Activated CD4-positive, alpha-beta T cell treated with anti-CD3 and anti-CD28 coated beads for 24 hours (primary cell): ENCODE results near the gene PPP1R10.

Experiments
- DNase-seq, 2 donors: peaks; one replicate each; pipeline ENCODE4 v3.0.0-alpha.2; 2020; ENCODE audit warnings: low read depth in 2 of 2

The PPP1R10 gene

GRCh38 chr6:30556066-30556905, 60.8 kb downstream of the PPP1R10 start, which contains the start of gene GNL1:
Gene GNL1 (minus strand): TSS chr6:30556489. CDS start chr6:30556203, 286 bp downstream.
- peak; percentile 99 for DNase-seq

GRCh38 chr6:30555816-30556065, 61.3 kb downstream of the PPP1R10 start:
- DNase-seq, result no peak

GRCh38 chr6:30554962-30555815, 61.9 kb downstream of the PPP1R10 start:
- no peak for DNase-seq

GRCh38 chr6:30554404-30554803, 62.6 kb downstream of the PPP1R10 start:
- DNase-seq, result no peak
